Astrocyte of the cerebellum (primary cell): Measurements from ENCODE around the gene BPIFA1.

Experiments
- DNase-seq: peaks from one replicate; pipeline ENCODE4 v3.0.0-alpha.2; 2011; ENCODE audit warnings: low read depth
- H3K4me3 ChIP-seq: 2 replicates; pipeline ENCODE4 v1.5.1; 2011; ENCODE audit warnings: mild to moderate bottlenecking, low read depth, low read length, moderate library complexity
- CTCF ChIP-seq: IDR thresholded peaks from 2 replicates; pipeline ENCODE4 v1.5.1; 2012; ENCODE audit warnings: low read length, low read depth, moderate library complexity, mild to moderate bottlenecking; ENCODE audit errors: missing control alignments
- in situ Hi-C: cut with HindIII; loops from 2 replicates; pipeline ENCODE4 v1.10.0; 2017; ENCODE audit warnings: low sequenced_read_pairs

Gene BPIFA1

GRCh38 chr20:33272155-33272873, 36.5 kb downstream of the BPIFA1 start:
- no peak overlapping the region for H3K4me3 ChIP-seq
- no peak for TF ChIP-seq CTCF
- in situ Hi-C loops: no loop called here
- DNase-seq: no peak

- H3K4me3 ChIP-seq: no peak overlapping the region
- no peak for TF ChIP-seq CTCF
- no peak for DNase-seq
- in situ Hi-C loops: no loop called here
These were observed 37.5 kb downstream of the BPIFA1 start for GRCh38 chr20:33273117-33273851.

- TF ChIP-seq CTCF: no peak
- DNase-seq: no peak
- in situ Hi-C loops: no loop called here
- no peak overlapping the region for H3K4me3 ChIP-seq
These were observed 39.4 kb downstream of the BPIFA1 start for GRCh38 chr20:33275215-33275614.

- H3K4me3 ChIP-seq: no peak overlapping the region
- no peak for TF ChIP-seq CTCF
- in situ Hi-C loops: no loop called here
- DNase-seq: no peak
These were observed 40.1 kb downstream of the BPIFA1 start for GRCh38 chr20:33275871-33276270.

GRCh38 chr20:33276303-33277113, 40.7 kb downstream of the BPIFA1 start:
- no peak for DNase-seq
- no peak overlapping the region for H3K4me3 ChIP-seq
- in situ Hi-C loops: no loop called here
- no peak for TF ChIP-seq CTCF

GRCh38 chr20:33277471-33278441, 42.0 kb downstream of the BPIFA1 start:
- DNase-seq: no peak
- H3K4me3 ChIP-seq: no peak overlapping the region
- no peak for TF ChIP-seq CTCF
- in situ Hi-C loops: no loop called here
